GM19397 (cell line): ENCODE measurements around the gene GPC4.
"Not testable (repeated sequence)": the region's sequence is repeated elsewhere in the genome, so short reads cannot be mapped to it uniquely, and the experiment has no call there.

Experiments
- ATAC-seq: cut with Tn5 transposase; IDR thresholded peaks from one replicate; pipeline ENCODE4 v1.9.1; 2021; ENCODE audit warnings: mild to moderate bottlenecking, moderate library complexity; ENCODE audit not compliant: unreplicated experiment

Gene GPC4

GRCh38 chrX:133307637-133308498 is 107.4 kb downstream of the GPC4 start:
- no peak for ATAC-seq

GRCh38 chrX:133307094-133307493 is 108.2 kb downstream of the GPC4 start:
- ATAC-seq = no peak

GRCh38 chrX:133306316-133306715 is 109.0 kb downstream of the GPC4 start:
- ATAC-seq = no peak

GRCh38 chrX:133305348-133305747 is 109.9 kb downstream of the GPC4 start:
- no peak for ATAC-seq

GRCh38 chrX:133302775-133303445 is 112.4 kb downstream of the GPC4 start:
- ATAC-seq = no peak

- no peak for ATAC-seq
Observed at GRCh38 chrX:133300591-133300990, 114.7 kb downstream of the GPC4 start.

GRCh38 chrX:133297284-133297683 is 118.0 kb downstream of the GPC4 start:
- no peak for ATAC-seq

GRCh38 chrX:133294126-133294525 is 121.2 kb downstream of the GPC4 start:
- ATAC-seq = no peak

GRCh38 chrX:133290076-133290475 is 125.2 kb downstream of the GPC4 start:
- no peak for ATAC-seq

- no peak for ATAC-seq
Observed at GRCh38 chrX:133287860-133288259, 127.4 kb downstream of the GPC4 start.

- no peak for ATAC-seq
Observed at GRCh38 chrX:133285341-133285740, 129.9 kb downstream of the GPC4 start.

GRCh38 chrX:133279112-133279730 is 136.1 kb downstream of the GPC4 start:
- ATAC-seq = not testable (repeated sequence)

- ATAC-seq = no peak
Observed at GRCh38 chrX:133273180-133273579, 142.1 kb downstream of the GPC4 start.

GRCh38 chrX:133269168-133269567 is 146.1 kb downstream of the GPC4 start:
- ATAC-seq = no peak

- no peak for ATAC-seq
Observed at GRCh38 chrX:133267621-133268020, 147.7 kb downstream of the GPC4 start.

- ATAC-seq = no peak
Observed at GRCh38 chrX:133265331-133265730, 150.0 kb downstream of the GPC4 start.

GRCh38 chrX:133258481-133258880 is 156.8 kb downstream of the GPC4 start:
- ATAC-seq = no peak

- no peak for ATAC-seq
Observed at GRCh38 chrX:133254666-133255065, 160.6 kb downstream of the GPC4 start.

GRCh38 chrX:133251204-133251603 is 164.1 kb downstream of the GPC4 start:
- ATAC-seq = no peak

- no peak for ATAC-seq
Observed at GRCh38 chrX:133250184-133251100, 164.8 kb downstream of the GPC4 start.
